Vagina (tissue), 2 donors: ENCODE data around the gene FAM110C.

ENCODE experiments used
- CTCF ChIP-seq, 3 experiments: fragments of 450-650 bp in 2 of 3; fragments of 200-600 bp in 1 of 3; sonication (generic) in 1 of 3; IDR thresholded peaks; one replicate each; pipeline ENCODE4 v1.5.1; 2017 to 2019; ENCODE audit warnings: antibody characterized with exemption in 3 of 3, mild to moderate bottlenecking in 2 of 3, moderate library complexity in 2 of 3
- POLR2A ChIP-seq, 2 donors: fragments of 450-650 bp; IDR thresholded peaks; one replicate each; pipeline ENCODE4 v1.6.1; 2017; ENCODE audit warnings: antibody characterized with exemption in 2 of 2, mild to moderate bottlenecking in 2 of 2, moderate library complexity in 2 of 2
- POLR2AphosphoS5 ChIP-seq, 2 donors: sonication (generic); formaldehyde crosslinking; IDR thresholded peaks; one replicate each; pipeline ENCODE4 v1.9.0; 2017; ENCODE audit warnings: antibody characterized with exemption in 2 of 2, mild to moderate bottlenecking in 2 of 2, low read depth in 1 of 2; ENCODE audit not compliant: insufficient read depth in 1 of 2

GRCh38 chr2:55587-56448 is 9.5 kb upstream of the FAM110C start:
- TF ChIP-seq POLR2A (IDR thresholded peaks at IDR 0.05): no peak
- no peak for TF ChIP-seq CTCF (IDR thresholded peaks at IDR 0.05)
- TF ChIP-seq POLR2AphosphoS5 (IDR thresholded peaks at IDR 0.05; ENCODE audit: insufficient read depth in 1 of 2, low read depth in 1 of 2): no peak
